Measurements from ENCODE around the gene PLK5. TPM values are rescaled to one million over a fixed set of nuclear protein-coding genes. Genes with fewer than 3 reads are reported as not detected.

The PLK5 gene
- total and polyA plus RNA-seq, 2 of the 4 experiments (the other 2 are of a cell fraction), result not detected

GRCh38 chr19:1514986-1515721, 8.7 kb upstream of the PLK5 start:
- ChIA-PET CTCF (interaction anchor here (0.7 kb wide), 1 partner anchor 52 kb away, joined by 11 read pairs; no protein-coding TSS in a partner anchor), POLR2A (ENCODE audit: unreplicated experiment) (interaction anchor here (0.6 kb wide), 1 partner anchor 44 kb away, joined by 3 read pairs; no protein-coding TSS in a partner anchor)
- WGBS, 2 experiments (ENCODE audit: extremely low coverage in 2 of 2, insufficient read length in 1 of 2), result 90% methylated on average over 2 of the region's 14 CpGs; no CpG with 5 or more reads in 1 of the 2 experiments
- peaks cover 4 to 15% of the 10 kb centered on the region in 2 experiments; a peak in 1 of 4 replicates for H3K79me1 ChIP-seq (ENCODE audit: low read depth in 1 of 2, low read length in 2 of 2)
- no peak overlapping the region for H3K56ac ChIP-seq (ENCODE audit: extremely low read depth, insufficient read depth, low read length)
- H3K14ac ChIP-seq (replicated peaks; ENCODE audit: low read depth, low read length), result no peak overlapping the region
- H2BK20ac ChIP-seq (ENCODE audit: low read depth, low read length), result no peak overlapping the region
- H2BK15ac ChIP-seq (ENCODE audit: low read depth, low read length), result no peak overlapping the region
- no peak overlapping the region for H3K9ac ChIP-seq (ENCODE audit: low read depth, low read length)
- intact Hi-C loops (cut with micrococcal nuclease) (no loop called here), in situ Hi-C loops (cut with MboI; ENCODE audit: low sequenced_read_pairs) (no loop called here), dilution Hi-C loops (cut with HindIII; ENCODE audit: low sequenced_read_pairs, unreplicated experiment) (no loop called here)
- H3K18ac ChIP-seq (ENCODE audit: low read depth, low read length), result no peak overlapping the region
- no peak for ATAC-seq (ENCODE audit: low read depth)
- no peak overlapping the region for H3K27ac ChIP-seq (ENCODE audit: insufficient read depth, low read length)
- H2AK9ac ChIP-seq (replicated peaks; ENCODE audit: low read depth, low read length, poor library complexity), result no peak overlapping the region
- H4K20me1 ChIP-seq (ENCODE audit: insufficient read depth, low read length), result peaks cover 6% of the 10 kb centered on the region; the same call in 1 of the 2 replicates
- no peak overlapping the region for H4K5ac ChIP-seq (ENCODE audit: low read depth, low read length)
- DNase-seq, result no peak
- peaks cover 4% of the 10 kb centered on the region; the same call in 1 of the 2 replicates for H3K4me1 ChIP-seq (ENCODE audit: control insufficient read depth, insufficient read depth, low read length)
- no TSS peak for BruUV-seq (replicated peaks)
- no peak overlapping the region for H2AK5ac ChIP-seq (ENCODE audit: low read depth, low read length)
- no peak overlapping the region for H2BK5ac ChIP-seq (ENCODE audit: low read depth, low read length, poor library complexity, severe bottlenecking)
- H3K36me3 ChIP-seq (ENCODE audit: control insufficient read depth, insufficient read depth, low read length), result no peaks in the 10 kb centered on the region
- peaks cover 2% of the 10 kb centered on the region; the same call in 1 of the 2 replicates for H3K9me3 ChIP-seq (ENCODE audit: control insufficient read depth, insufficient read depth, low read length)
- no peak overlapping the region for H4K8ac ChIP-seq (ENCODE audit: low read depth in 2 of 2, low read length in 2 of 2)
- H3K4me2 ChIP-seq (ENCODE audit: low read depth, low read length), result no peak overlapping the region
- H3K27me3 ChIP-seq (ENCODE audit: control insufficient read depth, insufficient read depth, low read length), result no peaks in the 10 kb centered on the region; the same call in 1 of the 2 replicates
- H2BK120ac ChIP-seq (ENCODE audit: low read depth, low read length), result no peak overlapping the region
- H4K91ac ChIP-seq (ENCODE audit: insufficient read depth, low read depth, low read length), result no peak overlapping the region
- H3K23ac ChIP-seq (ENCODE audit: low read depth, low read length), result no peak overlapping the region
- H2AFZ ChIP-seq (replicated peaks; ENCODE audit: low read length, poor library complexity), result no peak overlapping the region
- H3K4me3 ChIP-seq (ENCODE audit: insufficient read depth, low read depth, low read length), result no peak overlapping the region
- no peak overlapping the region for H3K4ac ChIP-seq (ENCODE audit: low read depth, low read length)
- H3K9me1 ChIP-seq (ENCODE audit: insufficient read depth, low read length), result no peaks in the 10 kb centered on the region
- TF ChIP-seq RAD21 (IDR thresholded peaks at IDR 0.05; ENCODE audit: low read length) (no peak), USF2 (IDR thresholded peaks at IDR 0.05; ENCODE audit: low read depth, low read length) (no peak), ELK1 (IDR thresholded peaks at IDR 0.05; ENCODE audit: borderline replicate concordance, low read depth, low read length) (no peak), SMC3 (IDR thresholded peaks at IDR 0.05; ENCODE audit: low read depth, low read length) (no peak), MAFK (IDR thresholded peaks at IDR 0.05; ENCODE audit: low read depth, low read length) (no peak), CTCF (conservative IDR thresholded peaks at IDR 0.05; ENCODE audit: low read depth, low read length) (no peak), CEBPB (IDR thresholded peaks at IDR 0.05; ENCODE audit: low read depth, low read length) (no peak), POLR2A (IDR thresholded peaks at IDR 0.05; ENCODE audit: low read depth, low read length) (no peak), BHLHE40 (IDR thresholded peaks at IDR 0.05; ENCODE audit: low read depth, low read length) (no peak), RFX5 (IDR thresholded peaks at IDR 0.05; ENCODE audit: low read depth, low read length) (no peak), NFE2L2 (IDR thresholded peaks at IDR 0.05; ENCODE audit: low read depth, low read length) (no peak), MXI1 (IDR thresholded peaks at IDR 0.05; ENCODE audit: borderline replicate concordance, low read depth, low read length) (no peak), MAZ (IDR thresholded peaks at IDR 0.05; ENCODE audit: borderline replicate concordance, low read depth, low read length) (no peak), RCOR1 (IDR thresholded peaks at IDR 0.05; ENCODE audit: insufficient replicate concordance, low read length) (no peak), FOS (IDR thresholded peaks at IDR 0.05; ENCODE audit: low read depth, low read length) (no peak)

Measured in IMR-90 (cell line).